SK-N-SH (cell line): ENCODE measurements around the gene C9orf78.

ENCODE experiments used
- CHD2 ChIP-seq: fragments of 150-350 bp; IDR thresholded peaks from 2 replicates; pipeline ENCODE4 v1.6.1; 2018; ENCODE audit warnings: low read length; ENCODE audit not compliant: partially characterized antibody
- CTCF ChIP-seq: fragments of 200-600 bp; sonication (generic); IDR thresholded peaks from 2 replicates; pipeline ENCODE4 v1.6.1; 2017; ENCODE audit warnings: antibody characterized with exemption, mild to moderate bottlenecking, moderate library complexity
- EZH2phosphoT487 ChIP-seq: fragments of 200-600 bp; sonication (generic); IDR thresholded peaks from 2 replicates; pipeline ENCODE4 v1.6.1; 2017; ENCODE audit warnings: low read depth, mixed run types, mild to moderate bottlenecking, antibody characterized with exemption, moderate library complexity, borderline replicate concordance
- POLR2AphosphoS5 ChIP-seq: IDR thresholded peaks from 2 replicates; pipeline ENCODE4 v1.6.1; 2012; ENCODE audit warnings: low read depth, low read length
- RAD21 ChIP-seq: IDR thresholded peaks from 2 replicates; pipeline ENCODE4 v1.6.1; 2012; ENCODE audit warnings: mild to moderate bottlenecking, low read length
- RXRA ChIP-seq: IDR thresholded peaks from 2 replicates; pipeline ENCODE4 v1.4.0; 2012; ENCODE audit warnings: low read depth, mild to moderate bottlenecking, borderline replicate concordance
- TAF1 ChIP-seq: IDR thresholded peaks from 2 replicates; pipeline ENCODE4 v1.6.1; 2012; ENCODE audit warnings: low read depth, mild to moderate bottlenecking, low read length, moderate library complexity, borderline replicate concordance
- USF1 ChIP-seq: IDR thresholded peaks from 2 replicates; pipeline ENCODE4 v1.4.0; 2012; ENCODE audit warnings: low read depth, borderline replicate concordance
- YY1 ChIP-seq: IDR thresholded peaks from 2 replicates; pipeline ENCODE4 v1.4.0; 2012; ENCODE audit warnings: low read depth, mild to moderate bottlenecking

- TF ChIP-seq CHD2 (no peak), EZH2phosphoT487 (no peak), TAF1 (no peak), RXRA (no peak), USF1 (no peak), CTCF (no peak), RAD21 (no peak), POLR2AphosphoS5 (no peak), YY1 (no peak)
Measured at GRCh38 chr9:129849901-129850300, 14.8 kb upstream of the C9orf78 start.
